ENCODE measurements around the gene WDR86.

WDR86 gene

GRCh38 chr7:151348970-151349369, 60.9 kb downstream of the WDR86 start:
- H3K4me1 ChIP-seq (ENCODE audit: control insufficient read depth, insufficient read depth, low read length), result no peaks in the 10 kb centered on the region
- no peak overlapping the region for H3K27ac ChIP-seq (ENCODE audit: insufficient read depth, low read depth, low read length, poor library complexity, severe bottlenecking)
- no peaks in the 10 kb centered on the region for H3K27me3 ChIP-seq (ENCODE audit: control insufficient read depth, insufficient read depth, low read length, poor library complexity, severe bottlenecking)
- no peaks in the 10 kb centered on the region for H3K9me3 ChIP-seq (ENCODE audit: control insufficient read depth, low read length)
- WGBS, 2 experiments, result 97 to 98% methylated on average over 4 of the region's 4 CpGs
- peaks cover 39% of the 10 kb centered on the region for H3K36me3 ChIP-seq (ENCODE audit: control insufficient read depth, insufficient read depth, low read length)
- H3K4me3 ChIP-seq (ENCODE audit: insufficient read depth, low read depth, low read length), result no peak overlapping the region

- Histone ChIP-seq H3K4me3 (ENCODE audit: insufficient read depth, low read depth, low read length) (no peak overlapping the region), H3K9me3 (ENCODE audit: control insufficient read depth, low read length) (no peaks in the 10 kb centered on the region), H3K4me1 (ENCODE audit: control insufficient read depth, insufficient read depth, low read length) (no peaks in the 10 kb centered on the region), H3K27ac (ENCODE audit: insufficient read depth, low read depth, low read length, poor library complexity, severe bottlenecking) (no peak overlapping the region), H3K36me3 (ENCODE audit: control insufficient read depth, insufficient read depth, low read length) (peaks cover 26% of the 10 kb centered on the region), H3K27me3 (ENCODE audit: control insufficient read depth, insufficient read depth, low read length, poor library complexity, severe bottlenecking) (no peaks in the 10 kb centered on the region)
- WGBS, 2 experiments, result 90 to 100% methylated on average over 3 to 6 of the region's 6 CpGs
These were observed 62.6 kb downstream of the WDR86 start for GRCh38 chr7:151347200-151347599.

GRCh38 chr7:151346470-151346769, 63.4 kb downstream of the WDR86 start:
- Histone ChIP-seq H3K9me3 (ENCODE audit: control insufficient read depth, low read length) (no peaks in the 10 kb centered on the region), H3K4me1 (ENCODE audit: control insufficient read depth, insufficient read depth, low read length) (no peaks in the 10 kb centered on the region), H3K4me3 (ENCODE audit: insufficient read depth, low read depth, low read length) (no peak overlapping the region), H3K27ac (ENCODE audit: insufficient read depth, low read depth, low read length, poor library complexity, severe bottlenecking) (no peak overlapping the region), H3K36me3 (ENCODE audit: control insufficient read depth, insufficient read depth, low read length) (peaks cover 18% of the 10 kb centered on the region), H3K27me3 (ENCODE audit: control insufficient read depth, insufficient read depth, low read length, poor library complexity, severe bottlenecking) (no peaks in the 10 kb centered on the region)
- WGBS, 2 experiments, result 87 to 91% methylated on average over 1 to 2 of the region's 2 CpGs

GRCh38 chr7:151345576-151346469, 64.0 kb downstream of the WDR86 start:
- Histone ChIP-seq H3K27me3 (ENCODE audit: control insufficient read depth, insufficient read depth, low read length, poor library complexity, severe bottlenecking) (no peaks in the 10 kb centered on the region), H3K9me3 (ENCODE audit: control insufficient read depth, low read length) (no peaks in the 10 kb centered on the region), H3K27ac (ENCODE audit: insufficient read depth, low read depth, low read length, poor library complexity, severe bottlenecking) (no peak overlapping the region), H3K4me3 (ENCODE audit: insufficient read depth, low read depth, low read length) (no peak overlapping the region), H3K4me1 (ENCODE audit: control insufficient read depth, insufficient read depth, low read length) (no peaks in the 10 kb centered on the region), H3K36me3 (ENCODE audit: control insufficient read depth, insufficient read depth, low read length) (peaks cover 16% of the 10 kb centered on the region)
- 83% methylated on average over 1 of the region's 2 CpGs for WGBS, 2 experiments

GRCh38 chr7:151343516-151343915, 66.3 kb downstream of the WDR86 start:
- WGBS, 2 experiments, result 96% methylated on average over 9 of the region's 9 CpGs

GRCh38 chr7:151342811-151343210, 67.0 kb downstream of the WDR86 start:
- H3K27ac ChIP-seq (ENCODE audit: insufficient read depth, low read depth, low read length, poor library complexity, severe bottlenecking), result no peak overlapping the region
- H3K4me3 ChIP-seq (ENCODE audit: insufficient read depth, low read depth, low read length), result peak overlapping the region; percentile 68
- H3K9me3 ChIP-seq (ENCODE audit: control insufficient read depth, low read length), result no peaks in the 10 kb centered on the region
- H3K4me1 ChIP-seq (ENCODE audit: control insufficient read depth, insufficient read depth, low read length), result no peaks in the 10 kb centered on the region
- peaks cover 16% of the 10 kb centered on the region for H3K36me3 ChIP-seq (ENCODE audit: control insufficient read depth, insufficient read depth, low read length)
- no peaks in the 10 kb centered on the region for H3K27me3 ChIP-seq (ENCODE audit: control insufficient read depth, insufficient read depth, low read length, poor library complexity, severe bottlenecking)
- 89 to 95% methylated on average over 8 of the region's 8 CpGs for WGBS, 2 experiments

More at GRCh38 chr7:151343516-151343915, 66.3 kb downstream of the WDR86 start:
- Histone ChIP-seq H3K27ac (ENCODE audit: insufficient read depth, low read depth, low read length, poor library complexity, severe bottlenecking) (no peak overlapping the region), H3K4me3 (ENCODE audit: insufficient read depth, low read depth, low read length) (no peak overlapping the region), H3K27me3 (ENCODE audit: control insufficient read depth, insufficient read depth, low read length, poor library complexity, severe bottlenecking) (no peaks in the 10 kb centered on the region), H3K4me1 (ENCODE audit: control insufficient read depth, insufficient read depth, low read length) (no peaks in the 10 kb centered on the region), H3K9me3 (ENCODE audit: control insufficient read depth, low read length) (no peaks in the 10 kb centered on the region), H3K36me3 (ENCODE audit: control insufficient read depth, insufficient read depth, low read length) (peaks cover 16% of the 10 kb centered on the region)

- WGBS, 2 experiments, result 40 to 41% methylated on average over 10 to 11 of the region's 11 CpGs
- Histone ChIP-seq H3K4me1 (ENCODE audit: control insufficient read depth, insufficient read depth, low read length) (no peaks in the 10 kb centered on the region), H3K27ac (ENCODE audit: insufficient read depth, low read depth, low read length, poor library complexity, severe bottlenecking) (no peak overlapping the region), H3K4me3 (ENCODE audit: insufficient read depth, low read depth, low read length) (peak overlapping the region; percentile 68), H3K36me3 (ENCODE audit: control insufficient read depth, insufficient read depth, low read length) (peaks cover 16% of the 10 kb centered on the region), H3K27me3 (ENCODE audit: control insufficient read depth, insufficient read depth, low read length, poor library complexity, severe bottlenecking) (no peaks in the 10 kb centered on the region), H3K9me3 (ENCODE audit: control insufficient read depth, low read length) (no peaks in the 10 kb centered on the region)
These were observed 67.7 kb downstream of the WDR86 start for GRCh38 chr7:151342102-151342646.

GRCh38 chr7:151341357-151342101, 68.3 kb downstream of the WDR86 start, which contains the start of gene NUB1:
Gene NUB1 (plus strand): TSS chr7:151341812. CDS start chr7:151345350, 3,538 bp downstream.
- H3K4me3 ChIP-seq (ENCODE audit: insufficient read depth, low read depth, low read length), result peak within 1 kb of the TSS; percentile 68
- no peaks in the 10 kb centered on the region for H3K4me1 ChIP-seq (ENCODE audit: control insufficient read depth, insufficient read depth, low read length)
- 3 to 4% methylated on average over 72 of the region's 72 CpGs for WGBS, 2 experiments
- H3K9me3 ChIP-seq (ENCODE audit: control insufficient read depth, low read length), result no peaks in the 10 kb centered on the region
- no peak within 1 kb of the TSS for H3K27ac ChIP-seq (ENCODE audit: insufficient read depth, low read depth, low read length, poor library complexity, severe bottlenecking)
- no peaks in the 10 kb centered on the region for H3K27me3 ChIP-seq (ENCODE audit: control insufficient read depth, insufficient read depth, low read length, poor library complexity, severe bottlenecking)
- H3K36me3 ChIP-seq (ENCODE audit: control insufficient read depth, insufficient read depth, low read length), result peaks cover 14% of the 10 kb centered on the region

- no peaks in the 10 kb centered on the region for H3K27me3 ChIP-seq (ENCODE audit: control insufficient read depth, insufficient read depth, low read length, poor library complexity, severe bottlenecking)
- H3K27ac ChIP-seq (ENCODE audit: insufficient read depth, low read depth, low read length, poor library complexity, severe bottlenecking), result no peak overlapping the region
- no peaks in the 10 kb centered on the region for H3K4me1 ChIP-seq (ENCODE audit: control insufficient read depth, insufficient read depth, low read length)
- H3K36me3 ChIP-seq (ENCODE audit: control insufficient read depth, insufficient read depth, low read length), result peaks cover 7% of the 10 kb centered on the region
- 78 to 81% methylated on average over 10 to 12 of the region's 12 CpGs for WGBS, 2 experiments
- no peaks in the 10 kb centered on the region for H3K9me3 ChIP-seq (ENCODE audit: control insufficient read depth, low read length)
- peak overlapping the region; percentile 68 for H3K4me3 ChIP-seq (ENCODE audit: insufficient read depth, low read depth, low read length)
These were observed 69.0 kb downstream of the WDR86 start for GRCh38 chr7:151340794-151341356.

Data from ectodermal cell (in vitro differentiated cells).